ENCODE data around the gene GVQW3. TPM values are rescaled to one million over a fixed set of nuclear protein-coding genes. Genes with fewer than 3 reads are reported as not detected.

Gene GVQW3
- total RNA-seq, 1 experiment from 2014 or later = 7.7 TPM

- TF ChIP-seq, protein P1, sequence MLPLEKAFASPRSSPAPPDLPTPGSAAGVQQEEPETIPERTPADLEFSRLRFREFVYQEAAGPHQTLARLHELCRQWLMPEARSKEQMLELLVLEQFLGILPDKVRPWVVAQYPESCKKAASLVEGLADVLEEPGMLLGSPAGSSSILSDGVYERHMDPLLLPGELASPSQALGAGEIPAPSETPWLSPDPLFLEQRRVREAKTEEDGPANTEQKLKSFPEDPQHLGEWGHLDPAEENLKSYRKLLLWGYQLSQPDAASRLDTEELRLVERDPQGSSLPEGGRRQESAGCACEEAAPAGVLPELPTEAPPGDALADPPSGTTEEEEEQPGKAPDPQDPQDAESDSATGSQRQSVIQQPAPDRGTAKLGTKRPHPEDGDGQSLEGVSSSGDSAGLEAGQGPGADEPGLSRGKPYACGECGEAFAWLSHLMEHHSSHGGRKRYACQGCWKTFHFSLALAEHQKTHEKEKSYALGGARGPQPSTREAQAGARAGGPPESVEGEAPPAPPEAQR (CRISPR knock-in tag; IDR thresholded peaks at IDR 0.05) = no peak
- TF ChIP-seq SP1 (CRISPR knock-in tag; conservative IDR thresholded peaks at IDR 0.05) (peak; percentile 88), ELF4 (CRISPR knock-in tag; IDR thresholded peaks at IDR 0.05; ENCODE audit: low read depth) (no peak), ARID4B (CRISPR knock-in tag; IDR thresholded peaks at IDR 0.05; ENCODE audit: borderline replicate concordance) (peak; percentile 63; the same call in 1 of the 2 replicates), PRRX2 (CRISPR knock-in tag; IDR thresholded peaks at IDR 0.05) (no peak), ZNF532 (CRISPR knock-in tag; IDR thresholded peaks at IDR 0.05; ENCODE audit: borderline replicate concordance) (no peak), ESRRA (CRISPR knock-in tag; IDR thresholded peaks at IDR 0.05; ENCODE audit: borderline replicate concordance) (no peak), IRF1 (CRISPR knock-in tag; IDR thresholded peaks at IDR 0.05) (peak; percentile 43; the same call in 1 of the 2 replicates), GTF2I (CRISPR knock-in tag; conservative IDR thresholded peaks at IDR 0.05) (no peak), FOXK1 (CRISPR knock-in tag; IDR thresholded peaks at IDR 0.05) (peak; percentile 46; the same call in 1 of the 2 replicates), NR1H2 (CRISPR knock-in tag; IDR thresholded peaks at IDR 0.05) (no peak), ATF1 (CRISPR knock-in tag; IDR thresholded peaks at IDR 0.05) (no peak), HMGA2 (CRISPR knock-in tag; IDR thresholded peaks at IDR 0.05) (no peak)
- TF ChIP-seq, protein P2, sequence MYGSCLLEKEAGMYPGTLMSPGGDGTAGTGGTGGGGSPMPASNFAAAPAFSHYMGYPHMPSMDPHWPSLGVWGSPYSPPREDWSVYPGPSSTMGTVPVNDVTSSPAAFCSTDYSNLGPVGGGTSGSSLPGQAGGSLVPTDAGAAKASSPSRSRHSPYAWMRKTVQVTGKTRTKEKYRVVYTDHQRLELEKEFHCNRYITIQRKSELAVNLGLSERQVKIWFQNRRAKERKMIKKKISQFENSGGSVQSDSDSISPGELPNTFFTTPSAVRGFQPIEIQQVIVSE (CRISPR knock-in tag; IDR thresholded peaks at IDR 0.05; ENCODE audit: borderline replicate concordance) = no peak
- TF ChIP-seq, protein P3, sequence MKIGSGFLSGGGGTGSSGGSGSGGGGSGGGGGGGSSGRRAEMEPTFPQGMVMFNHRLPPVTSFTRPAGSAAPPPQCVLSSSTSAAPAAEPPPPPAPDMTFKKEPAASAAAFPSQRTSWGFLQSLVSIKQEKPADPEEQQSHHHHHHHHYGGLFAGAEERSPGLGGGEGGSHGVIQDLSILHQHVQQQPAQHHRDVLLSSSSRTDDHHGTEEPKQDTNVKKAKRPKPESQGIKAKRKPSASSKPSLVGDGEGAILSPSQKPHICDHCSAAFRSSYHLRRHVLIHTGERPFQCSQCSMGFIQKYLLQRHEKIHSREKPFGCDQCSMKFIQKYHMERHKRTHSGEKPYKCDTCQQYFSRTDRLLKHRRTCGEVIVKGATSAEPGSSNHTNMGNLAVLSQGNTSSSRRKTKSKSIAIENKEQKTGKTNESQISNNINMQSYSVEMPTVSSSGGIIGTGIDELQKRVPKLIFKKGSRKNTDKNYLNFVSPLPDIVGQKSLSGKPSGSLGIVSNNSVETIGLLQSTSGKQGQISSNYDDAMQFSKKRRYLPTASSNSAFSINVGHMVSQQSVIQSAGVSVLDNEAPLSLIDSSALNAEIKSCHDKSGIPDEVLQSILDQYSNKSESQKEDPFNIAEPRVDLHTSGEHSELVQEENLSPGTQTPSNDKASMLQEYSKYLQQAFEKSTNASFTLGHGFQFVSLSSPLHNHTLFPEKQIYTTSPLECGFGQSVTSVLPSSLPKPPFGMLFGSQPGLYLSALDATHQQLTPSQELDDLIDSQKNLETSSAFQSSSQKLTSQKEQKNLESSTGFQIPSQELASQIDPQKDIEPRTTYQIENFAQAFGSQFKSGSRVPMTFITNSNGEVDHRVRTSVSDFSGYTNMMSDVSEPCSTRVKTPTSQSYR (CRISPR knock-in tag; IDR thresholded peaks at IDR 0.05) = peak; percentile 27; the same call in 1 of the 2 replicates
- TF ChIP-seq, protein P4, sequence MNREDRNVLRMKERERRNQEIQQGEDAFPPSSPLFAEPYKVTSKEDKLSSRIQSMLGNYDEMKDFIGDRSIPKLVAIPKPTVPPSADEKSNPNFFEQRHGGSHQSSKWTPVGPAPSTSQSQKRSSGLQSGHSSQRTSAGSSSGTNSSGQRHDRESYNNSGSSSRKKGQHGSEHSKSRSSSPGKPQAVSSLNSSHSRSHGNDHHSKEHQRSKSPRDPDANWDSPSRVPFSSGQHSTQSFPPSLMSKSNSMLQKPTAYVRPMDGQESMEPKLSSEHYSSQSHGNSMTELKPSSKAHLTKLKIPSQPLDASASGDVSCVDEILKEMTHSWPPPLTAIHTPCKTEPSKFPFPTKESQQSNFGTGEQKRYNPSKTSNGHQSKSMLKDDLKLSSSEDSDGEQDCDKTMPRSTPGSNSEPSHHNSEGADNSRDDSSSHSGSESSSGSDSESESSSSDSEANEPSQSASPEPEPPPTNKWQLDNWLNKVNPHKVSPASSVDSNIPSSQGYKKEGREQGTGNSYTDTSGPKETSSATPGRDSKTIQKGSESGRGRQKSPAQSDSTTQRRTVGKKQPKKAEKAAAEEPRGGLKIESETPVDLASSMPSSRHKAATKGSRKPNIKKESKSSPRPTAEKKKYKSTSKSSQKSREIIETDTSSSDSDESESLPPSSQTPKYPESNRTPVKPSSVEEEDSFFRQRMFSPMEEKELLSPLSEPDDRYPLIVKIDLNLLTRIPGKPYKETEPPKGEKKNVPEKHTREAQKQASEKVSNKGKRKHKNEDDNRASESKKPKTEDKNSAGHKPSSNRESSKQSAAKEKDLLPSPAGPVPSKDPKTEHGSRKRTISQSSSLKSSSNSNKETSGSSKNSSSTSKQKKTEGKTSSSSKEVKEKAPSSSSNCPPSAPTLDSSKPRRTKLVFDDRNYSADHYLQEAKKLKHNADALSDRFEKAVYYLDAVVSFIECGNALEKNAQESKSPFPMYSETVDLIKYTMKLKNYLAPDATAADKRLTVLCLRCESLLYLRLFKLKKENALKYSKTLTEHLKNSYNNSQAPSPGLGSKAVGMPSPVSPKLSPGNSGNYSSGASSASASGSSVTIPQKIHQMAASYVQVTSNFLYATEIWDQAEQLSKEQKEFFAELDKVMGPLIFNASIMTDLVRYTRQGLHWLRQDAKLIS (CRISPR knock-in tag; IDR thresholded peaks at IDR 0.05; ENCODE audit: borderline replicate concordance) = no peak
- TF ChIP-seq, protein P5, sequence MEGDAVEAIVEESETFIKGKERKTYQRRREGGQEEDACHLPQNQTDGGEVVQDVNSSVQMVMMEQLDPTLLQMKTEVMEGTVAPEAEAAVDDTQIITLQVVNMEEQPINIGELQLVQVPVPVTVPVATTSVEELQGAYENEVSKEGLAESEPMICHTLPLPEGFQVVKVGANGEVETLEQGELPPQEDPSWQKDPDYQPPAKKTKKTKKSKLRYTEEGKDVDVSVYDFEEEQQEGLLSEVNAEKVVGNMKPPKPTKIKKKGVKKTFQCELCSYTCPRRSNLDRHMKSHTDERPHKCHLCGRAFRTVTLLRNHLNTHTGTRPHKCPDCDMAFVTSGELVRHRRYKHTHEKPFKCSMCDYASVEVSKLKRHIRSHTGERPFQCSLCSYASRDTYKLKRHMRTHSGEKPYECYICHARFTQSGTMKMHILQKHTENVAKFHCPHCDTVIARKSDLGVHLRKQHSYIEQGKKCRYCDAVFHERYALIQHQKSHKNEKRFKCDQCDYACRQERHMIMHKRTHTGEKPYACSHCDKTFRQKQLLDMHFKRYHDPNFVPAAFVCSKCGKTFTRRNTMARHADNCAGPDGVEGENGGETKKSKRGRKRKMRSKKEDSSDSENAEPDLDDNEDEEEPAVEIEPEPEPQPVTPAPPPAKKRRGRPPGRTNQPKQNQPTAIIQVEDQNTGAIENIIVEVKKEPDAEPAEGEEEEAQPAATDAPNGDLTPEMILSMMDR (IDR thresholded peaks at IDR 0.05) = no peak
Measured at GRCh38 chr11:76380977-76381719, at the start of gene GVQW3, which contains the start of gene THAP12 (continued).

Measured in WTC11 (cell line).